Kidney epithelial cell (primary cell): ENCODE measurements around the gene MAS1L. TPM values are rescaled to one million over a fixed set of nuclear protein-coding genes. Genes with fewer than 3 reads are reported as not detected.

Source experiments
- DNase-seq: peaks from one replicate; pipeline ENCODE4 v3.0.0-alpha.2; 2010; ENCODE audit warnings: low read depth
- H3K27me3 ChIP-seq: 2 replicates; pipeline ENCODE4 v1.6.0; 2011; ENCODE audit warnings: low read length; ENCODE audit not compliant: control insufficient read depth, insufficient read depth
- H3K36me3 ChIP-seq: 2 replicates; pipeline ENCODE4 v1.5.1; 2011; ENCODE audit warnings: low read length; ENCODE audit not compliant: control insufficient read depth, insufficient read depth
- H3K4me3 ChIP-seq: 2 replicates; pipeline ENCODE4 v1.5.1; 2011; ENCODE audit warnings: low read depth, mild to moderate bottlenecking, control low read depth, low read length
- total RNA-seq: library from RNA; depleted of rRNA; stranded (reverse); fragments of >200 nt; gene quantifications from 2 replicates; pipeline ENCODE4 v1.2.3, GENCODE V29; 2015
- TF ChIP-seq, protein P1 (sequence below): IDR thresholded peaks from 2 replicates; pipeline ENCODE4 v1.5.1; 2011; ENCODE audit warnings: mild to moderate bottlenecking, moderate library complexity, low read length, control low read depth, inconsistent platforms; ENCODE audit not compliant: insufficient read depth, poor library complexity, severe bottlenecking

Gene MAS1L
- total RNA-seq, 1 donor from 2014 or later: not detected

GRCh38 chr6:29499704-29500103 lies 11.9 kb upstream of the MAS1L start:
- no peak overlapping the region for H3K4me3 ChIP-seq
- DNase-seq: no peak
- TF ChIP-seq, protein P1, sequence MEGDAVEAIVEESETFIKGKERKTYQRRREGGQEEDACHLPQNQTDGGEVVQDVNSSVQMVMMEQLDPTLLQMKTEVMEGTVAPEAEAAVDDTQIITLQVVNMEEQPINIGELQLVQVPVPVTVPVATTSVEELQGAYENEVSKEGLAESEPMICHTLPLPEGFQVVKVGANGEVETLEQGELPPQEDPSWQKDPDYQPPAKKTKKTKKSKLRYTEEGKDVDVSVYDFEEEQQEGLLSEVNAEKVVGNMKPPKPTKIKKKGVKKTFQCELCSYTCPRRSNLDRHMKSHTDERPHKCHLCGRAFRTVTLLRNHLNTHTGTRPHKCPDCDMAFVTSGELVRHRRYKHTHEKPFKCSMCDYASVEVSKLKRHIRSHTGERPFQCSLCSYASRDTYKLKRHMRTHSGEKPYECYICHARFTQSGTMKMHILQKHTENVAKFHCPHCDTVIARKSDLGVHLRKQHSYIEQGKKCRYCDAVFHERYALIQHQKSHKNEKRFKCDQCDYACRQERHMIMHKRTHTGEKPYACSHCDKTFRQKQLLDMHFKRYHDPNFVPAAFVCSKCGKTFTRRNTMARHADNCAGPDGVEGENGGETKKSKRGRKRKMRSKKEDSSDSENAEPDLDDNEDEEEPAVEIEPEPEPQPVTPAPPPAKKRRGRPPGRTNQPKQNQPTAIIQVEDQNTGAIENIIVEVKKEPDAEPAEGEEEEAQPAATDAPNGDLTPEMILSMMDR: no peak
- no peaks in the 10 kb centered on the region for H3K36me3 ChIP-seq
- H3K27me3 ChIP-seq: no peaks in the 10 kb centered on the region

GRCh38 chr6:29496961-29497360 lies 9.2 kb upstream of the MAS1L start:
- Histone ChIP-seq H3K4me3 (no peak overlapping the region), H3K27me3 (no peaks in the 10 kb centered on the region), H3K36me3 (no peaks in the 10 kb centered on the region)
- DNase-seq: no peak
- TF ChIP-seq, protein P1: no peak

- H3K36me3 ChIP-seq: no peaks in the 10 kb centered on the region
- H3K27me3 ChIP-seq: no peaks in the 10 kb centered on the region
- TF ChIP-seq, protein P1: no peak
- no peak overlapping the region for H3K4me3 ChIP-seq
- no peak for DNase-seq
Measured at GRCh38 chr6:29495571-29495970, 7.8 kb upstream of the MAS1L start.

DNA sequence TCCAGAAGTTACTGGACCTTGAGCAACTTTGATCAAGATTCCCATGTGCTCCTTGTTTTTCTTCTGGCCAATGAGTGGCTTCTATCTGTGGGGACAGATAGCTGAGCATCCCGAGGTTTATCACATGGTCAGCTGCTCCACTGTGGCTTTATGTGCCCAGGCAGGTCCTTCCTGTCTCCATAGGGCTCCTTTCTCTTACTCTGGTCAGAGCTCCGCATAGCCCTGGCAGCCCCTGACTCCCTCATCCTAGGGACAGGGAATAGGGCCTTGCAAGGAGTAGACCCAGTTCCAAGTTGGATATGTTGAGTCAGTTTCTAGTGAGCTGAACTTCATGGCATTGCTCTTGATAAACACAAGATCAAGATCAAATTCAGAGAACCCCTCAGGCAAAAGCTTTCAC lies 6.4 kb upstream of the MAS1L start:
- no peaks in the 10 kb centered on the region for H3K27me3 ChIP-seq
- H3K4me3 ChIP-seq: no peak overlapping the region
- TF ChIP-seq, protein P1: no peak
- no peaks in the 10 kb centered on the region for H3K36me3 ChIP-seq
- no peak for DNase-seq

- Histone ChIP-seq H3K27me3 (no peaks in the 10 kb centered on the region), H3K36me3 (no peaks in the 10 kb centered on the region), H3K4me3 (no peak overlapping the region)
- DNase-seq: no peak
- TF ChIP-seq, protein P1: no peak
Measured at GRCh38 chr6:29493261-29493660, 5.5 kb upstream of the MAS1L start.

DNA sequence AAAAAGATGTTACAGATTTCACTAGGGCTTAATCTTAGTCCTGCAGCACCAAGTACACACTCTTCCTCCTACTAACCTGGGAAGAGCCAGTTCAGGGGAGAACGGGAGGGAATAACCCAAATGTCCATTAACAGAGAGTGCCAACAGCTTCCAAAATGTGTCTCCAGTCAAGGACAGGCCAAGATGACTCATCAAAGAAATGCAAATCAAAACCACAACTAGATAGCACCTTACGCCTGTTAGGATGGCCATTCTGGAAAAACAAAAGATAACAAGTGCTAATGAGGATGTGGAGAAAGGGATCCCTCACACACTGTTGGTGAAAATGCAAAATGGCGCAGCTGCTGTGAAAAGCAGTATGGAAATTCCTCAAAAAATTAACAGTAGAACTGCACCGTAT lies 3.8 kb upstream of the MAS1L start:
- no peak for DNase-seq
- Histone ChIP-seq H3K4me3 (no peak overlapping the region), H3K27me3 (no peaks in the 10 kb centered on the region), H3K36me3 (no peaks in the 10 kb centered on the region)
- TF ChIP-seq, protein P1: no peak
